Lower lobe of right lung (tissue), 2 donors: Measurements from ENCODE around the gene PRKAA1. TPM values are rescaled to one million over a fixed set of nuclear protein-coding genes. Genes with fewer than 3 reads are reported as not detected.

Experiments used
- ATAC-seq, 2 donors: fragments of 200-7000 bp; cut with Tn5 transposase; one replicate each; pipeline ENCODE4 v1.9.1; 2020 to 2022; ENCODE audit warnings: mild to moderate bottlenecking in 2 of 2, moderate library complexity in 2 of 2
- DNase-seq: peaks from one replicate; pipeline ENCODE4 v3.0.0-alpha.2; 2020
- H3K27ac ChIP-seq: fragments of 200-600 bp; one replicate; pipeline ENCODE4 v1.8.0; 2022
- H3K27me3 ChIP-seq: fragments of 200-600 bp; one replicate; pipeline ENCODE4 v1.8.0; 2022; ENCODE audit warnings: low read depth
- H3K36me3 ChIP-seq: fragments of 200-600 bp; one replicate; pipeline ENCODE4 v1.8.0; 2022; ENCODE audit warnings: mild to moderate bottlenecking
- H3K4me1 ChIP-seq: fragments of 200-600 bp; one replicate; pipeline ENCODE4 v1.8.0; 2022
- H3K4me3 ChIP-seq: fragments of 200-600 bp; one replicate; pipeline ENCODE4 v1.8.0; 2022; ENCODE audit warnings: mild to moderate bottlenecking
- H3K9me3 ChIP-seq: fragments of 200-600 bp; one replicate; pipeline ENCODE4 v1.8.0; 2022
- CTCF ChIP-seq: fragments of 200-600 bp; IDR thresholded peaks from one replicate; pipeline ENCODE4 v1.8.0; 2022; ENCODE audit warnings: antibody characterized with exemption, mild to moderate bottlenecking
- intact Hi-C: fragments of 100-400 bp; cut with DNase I; formaldehyde crosslinking; loops from one replicate; pipeline ENCODE4 v1.11.0; 2022
- total RNA-seq: library from RNA; stranded (reverse); fragmentation: NEBNext Ultra II Directional; extraction: Animal tissue kit (Norgen Biotek cat#: 25700); gene quantifications from one replicate; pipeline ENCODE4 v1.2.1, GENCODE V29; 2021
- donor health status: DM: no; HTN: yes; CAD: no; lungs with severe emphysema.

PRKAA1 gene
- total RNA-seq, 1 donor from 2014 or later: 89.1 TPM

- peaks cover 21% of the 10 kb centered on the region for H3K36me3 ChIP-seq
- peaks cover 24% of the 10 kb centered on the region for H3K4me1 ChIP-seq
- intact Hi-C loops: no loop called here
- H3K27me3 ChIP-seq: no peaks in the 10 kb centered on the region
- no peak for DNase-seq
- peak; percentile 62 to 88 for ATAC-seq
- peak within 1 kb of the TSS; percentile 54 for H3K4me3 ChIP-seq
- TF ChIP-seq CTCF: no peak
- no peaks in the 10 kb centered on the region for H3K9me3 ChIP-seq
- H3K27ac ChIP-seq: peak within 1 kb of the TSS; percentile 87
Measured at GRCh38 chr5:40841068-40841805, 43.1 kb upstream of the PRKAA1 start, which contains the start of gene CARD6. TSS of gene CARD6 (plus strand) at chr5:40841367. CDS start at chr5:40841383, 16 bp downstream.

- Histone ChIP-seq H3K4me3 (no peak overlapping the region), H3K27ac (no peak overlapping the region), H3K27me3 (no peaks in the 10 kb centered on the region), H3K9me3 (no peaks in the 10 kb centered on the region), H3K36me3 (peaks cover 10% of the 10 kb centered on the region), H3K4me1 (peaks cover 30% of the 10 kb centered on the region)
- DNase-seq (no peak), ATAC-seq (no peak)
- no peak for TF ChIP-seq CTCF
- intact Hi-C loops: no loop called here
Measured at GRCh38 chr5:40838086-40838485, 39.9 kb upstream of the PRKAA1 start.

- intact Hi-C loops: no loop called here
- Histone ChIP-seq H3K27ac (peak within 1 kb of the TSS; percentile 98), H3K9me3 (no peaks in the 10 kb centered on the region), H3K27me3 (no peaks in the 10 kb centered on the region), H3K4me1 (peaks cover 31% of the 10 kb centered on the region), H3K4me3 (peak within 1 kb of the TSS; percentile 76), H3K36me3 (peaks cover 40% of the 10 kb centered on the region)
- DNase-seq: peak; percentile 97
- ATAC-seq: peak; percentile 100
- no peak for TF ChIP-seq CTCF
Measured at GRCh38 chr5:40834849-40835787, 36.9 kb upstream of the PRKAA1 start, which contains the start of gene RPL37. TSS of gene RPL37 (minus strand) at chr5:40835222. CDS start at chr5:40835185, 37 bp downstream.

- DNase-seq (no peak), ATAC-seq (peak; percentile 34 to 57)
- peak overlapping the region; percentile 76 for H3K4me3 ChIP-seq
- TF ChIP-seq CTCF: no peak
- H3K27me3 ChIP-seq: no peaks in the 10 kb centered on the region
- peaks cover 31% of the 10 kb centered on the region for H3K4me1 ChIP-seq
- H3K9me3 ChIP-seq: no peaks in the 10 kb centered on the region
- intact Hi-C loops: no loop called here
- H3K27ac ChIP-seq: peak overlapping the region; percentile 98
- peaks cover 47% of the 10 kb centered on the region for H3K36me3 ChIP-seq
Measured at GRCh38 chr5:40834391-40834848, 36.2 kb upstream of the PRKAA1 start.

GRCh38 chr5:40833712-40834229 is 35.6 kb upstream of the PRKAA1 start:
- intact Hi-C loops: no loop called here
- Histone ChIP-seq H3K4me1 (peaks cover 31% of the 10 kb centered on the region), H3K4me3 (peak overlapping the region; percentile 76), H3K36me3 (peaks cover 53% of the 10 kb centered on the region), H3K27me3 (no peaks in the 10 kb centered on the region), H3K27ac (peak overlapping the region; percentile 98), H3K9me3 (no peaks in the 10 kb centered on the region)
- ATAC-seq (no peak), DNase-seq (no peak)
- TF ChIP-seq CTCF: no peak
